HG03097 (cell line): ENCODE measurements around the gene NUP210L.
"Not testable (repeated sequence)": the region's sequence is repeated elsewhere in the genome, so short reads cannot be mapped to it uniquely, and the experiment has no call there.

ENCODE experiments used
- ATAC-seq: cut with Tn5 transposase; IDR thresholded peaks from one replicate; pipeline ENCODE4 v1.9.1; 2021; ENCODE audit not compliant: unreplicated experiment, low FRiP score

NUP210L gene

GRCh38 chr1:154000420-154000819, 154.5 kb downstream of the NUP210L start:
- ATAC-seq, result no peak

GRCh38 chr1:153996882-153997281, 158.0 kb downstream of the NUP210L start:
- ATAC-seq, result not testable (repeated sequence)

GRCh38 chr1:153995640-153996039, 159.2 kb downstream of the NUP210L start:
- ATAC-seq, result no peak

DNA sequence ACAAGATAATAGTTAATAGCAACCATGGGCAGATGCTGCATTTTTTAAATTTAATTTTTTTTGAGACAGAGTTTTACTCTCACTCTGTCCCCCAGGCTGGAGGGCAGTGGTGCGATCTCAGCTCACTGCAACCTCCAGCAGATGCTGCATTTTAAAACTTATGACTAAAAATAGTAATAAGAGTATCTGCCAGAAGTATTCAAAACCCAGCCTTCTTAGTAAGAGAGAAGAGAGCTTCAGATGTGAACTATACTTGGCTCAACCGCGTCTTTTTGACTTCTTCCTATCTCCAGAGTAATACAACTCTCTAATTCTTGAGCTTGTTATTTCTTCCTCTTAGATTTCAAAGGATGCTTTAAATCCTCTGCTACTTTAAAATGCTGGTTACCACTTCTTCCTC, 159.7 kb downstream of the NUP210L start:
- ATAC-seq, result no peak

GRCh38 chr1:153991806-153992205, 163.1 kb downstream of the NUP210L start:
- no peak for ATAC-seq

DNA sequence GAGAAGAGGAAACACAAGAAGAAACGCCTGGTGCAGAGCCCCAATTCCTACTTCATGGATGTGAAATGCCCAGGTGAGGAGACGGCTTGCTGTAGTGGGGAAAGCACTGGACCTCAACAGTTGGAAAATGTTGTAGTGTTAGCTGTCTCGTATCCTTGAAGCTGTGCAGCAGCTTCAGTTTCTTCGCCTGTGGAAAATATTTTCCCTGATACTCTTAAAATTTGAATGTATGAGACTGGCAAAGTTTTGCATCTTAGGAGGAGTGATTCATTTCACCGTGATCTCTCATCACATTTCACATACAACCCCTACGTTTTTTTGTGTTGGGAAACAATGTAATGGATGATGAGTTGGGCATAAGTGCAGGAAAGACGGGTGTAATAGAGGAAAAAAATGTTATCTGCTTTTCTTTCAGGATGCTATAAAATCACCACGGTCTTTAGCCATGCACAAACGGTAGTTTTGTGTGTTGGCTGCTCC, 163.7 kb downstream of the NUP210L start:
- ATAC-seq, result no peak

- ATAC-seq, result peak; percentile 81
These were observed 164.3 kb downstream of the NUP210L start, which contains the start of gene RPS27 for GRCh38 chr1:153990468-153991150. Gene RPS27, plus strand, starts transcription at chr1:153990762. Its CDS starts 35 bp downstream, at chr1:153990797.

GRCh38 chr1:153987621-153988020, 167.3 kb downstream of the NUP210L start:
- no peak for ATAC-seq

DNA sequence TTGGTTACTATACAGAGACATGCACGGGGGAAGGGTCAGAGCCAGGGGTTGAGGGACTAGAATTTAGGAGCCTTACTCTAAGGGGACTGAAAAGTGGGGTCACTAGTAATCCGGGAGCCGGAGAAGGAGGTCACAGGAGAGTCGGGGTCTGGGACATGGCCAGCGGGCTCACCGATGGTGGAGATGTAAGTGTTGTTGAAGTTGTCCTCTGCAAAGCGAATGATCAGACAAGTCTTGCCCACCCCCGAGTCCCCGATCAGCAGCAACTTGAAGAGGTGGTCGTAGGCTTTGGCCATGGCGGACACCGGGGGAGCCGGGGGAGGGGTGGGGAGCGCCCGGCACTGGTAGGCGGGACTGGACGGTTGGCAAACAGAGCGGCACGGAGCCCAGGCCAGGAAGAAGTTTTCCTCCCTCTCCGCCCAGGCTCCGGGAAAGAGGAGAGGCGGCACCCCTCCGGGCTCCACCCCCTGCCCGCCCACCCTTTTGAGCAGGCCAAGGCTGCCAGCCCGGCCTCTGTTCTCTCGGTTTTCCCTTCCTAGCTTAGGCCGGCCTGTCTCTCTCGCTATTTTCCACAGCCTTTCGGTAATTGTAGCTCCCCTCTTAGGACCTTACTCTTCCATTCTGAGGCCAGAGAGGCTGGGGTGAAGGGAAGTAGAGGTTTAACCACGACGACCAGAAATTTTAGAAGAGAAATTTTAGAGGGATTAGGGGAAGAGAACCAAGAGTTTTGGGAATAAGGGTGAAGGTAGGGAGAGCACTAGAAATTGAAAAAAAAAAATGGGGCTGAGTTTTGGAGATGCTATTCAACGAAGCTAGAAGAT, 168.7 kb downstream of the NUP210L start, which contains the start of gene RAB13:
RAB13 (minus strand) TSS at position 399 of the 821 bp plus-strand sequence; CDS start at position 296, 103 bp downstream.
- ATAC-seq, result no peak

GRCh38 chr1:153985341-153985912, 169.4 kb downstream of the NUP210L start:
- no peak for ATAC-seq

DNA sequence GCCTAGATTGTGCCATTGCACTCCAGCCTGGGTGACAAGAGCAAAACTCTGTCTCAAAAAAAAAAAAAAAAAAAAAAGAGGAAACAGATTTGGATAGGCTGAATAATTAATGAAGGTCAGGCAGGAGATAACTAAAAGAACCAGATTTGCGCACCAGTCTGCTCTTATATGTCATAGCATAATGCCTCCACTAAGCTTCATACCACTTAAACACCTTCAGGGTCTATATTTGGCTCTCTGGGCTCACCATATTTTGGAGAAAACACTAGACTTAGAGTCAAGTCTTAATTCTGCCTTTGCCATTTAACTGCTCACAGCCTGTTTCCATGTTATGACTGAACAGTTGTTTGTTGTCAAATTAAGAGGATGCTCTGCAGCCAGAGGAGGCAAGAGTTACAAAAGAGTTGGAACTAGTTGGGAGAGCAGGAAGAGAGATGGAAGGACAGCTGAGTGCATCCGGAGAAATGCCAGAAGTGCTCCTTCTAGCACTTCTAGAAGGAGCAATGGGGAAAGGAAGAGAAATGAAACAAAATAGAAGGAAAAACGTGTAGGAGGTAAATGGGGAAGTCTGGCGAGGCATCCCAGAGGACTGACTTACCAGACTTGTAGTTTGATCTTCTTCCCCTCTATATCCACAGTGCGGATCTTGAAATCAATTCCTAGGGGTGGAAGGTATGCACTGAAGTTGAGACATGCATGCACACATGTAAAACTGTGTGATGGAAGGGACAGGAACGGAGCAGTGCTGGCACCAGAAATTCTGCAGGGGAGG, 170.6 kb downstream of the NUP210L start:
- no peak for ATAC-seq

DNA sequence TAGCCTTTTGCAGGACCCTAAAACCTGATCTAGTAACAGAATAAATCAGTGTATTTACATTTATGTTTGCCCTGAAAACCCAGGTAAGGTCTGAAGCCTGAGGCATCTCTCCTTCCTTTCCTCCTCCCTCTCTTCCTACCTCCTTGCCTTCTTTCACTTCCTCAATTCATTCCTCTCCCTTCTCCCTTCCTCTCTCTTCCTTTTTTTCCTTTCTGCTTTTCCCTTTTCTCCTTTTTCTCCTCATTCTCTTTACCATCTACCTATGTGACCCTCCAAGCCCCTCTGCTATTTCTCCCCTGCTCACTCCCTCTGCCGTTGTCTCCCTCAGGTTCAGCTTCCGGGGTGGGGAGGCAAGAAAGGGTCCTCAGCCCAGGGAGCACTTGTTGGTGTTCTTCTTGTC, 173.1 kb downstream of the NUP210L start:
- not testable (repeated sequence) for ATAC-seq

GRCh38 chr1:153979091-153979490, 175.8 kb downstream of the NUP210L start:
- ATAC-seq, result not testable (repeated sequence)

DNA sequence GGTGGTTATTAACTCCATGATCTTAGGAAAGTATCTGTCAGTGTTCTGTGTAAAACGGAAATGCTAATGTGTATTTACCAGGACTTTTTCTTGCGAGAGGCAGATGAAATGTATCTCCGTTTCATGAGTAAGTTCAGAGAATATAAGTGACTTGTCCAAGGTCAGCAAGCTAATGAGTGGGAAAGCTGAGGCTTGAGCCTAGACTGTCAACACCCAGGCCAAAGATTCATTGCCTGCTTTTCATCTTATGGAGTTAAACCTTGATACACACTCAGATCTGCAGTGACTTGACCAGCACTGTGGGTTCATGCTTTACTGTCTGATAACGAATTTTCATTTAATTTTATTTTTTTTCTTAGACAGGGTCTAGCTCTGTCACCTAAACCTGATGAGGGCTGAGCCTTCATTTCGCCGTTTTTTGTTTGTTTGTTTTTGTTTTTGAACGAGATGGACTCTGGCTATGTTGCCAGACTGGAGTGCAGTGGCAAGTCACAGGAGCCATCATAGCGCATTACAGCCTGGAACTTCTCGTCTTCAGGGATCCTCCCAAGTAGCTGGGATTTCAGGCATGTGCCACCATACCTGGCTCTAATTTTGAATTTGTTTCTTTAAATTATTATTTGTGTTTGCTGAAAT, 176.5 kb downstream of the NUP210L start:
- ATAC-seq, result no peak

- peak; percentile 60 for ATAC-seq
These were observed 177.3 kb downstream of the NUP210L start, which contains the start of gene JTB for GRCh38 chr1:153977250-153978240. Gene JTB, minus strand, starts transcription at chr1:153977674. Its CDS starts 422 bp downstream, at chr1:153977252.

DNA sequence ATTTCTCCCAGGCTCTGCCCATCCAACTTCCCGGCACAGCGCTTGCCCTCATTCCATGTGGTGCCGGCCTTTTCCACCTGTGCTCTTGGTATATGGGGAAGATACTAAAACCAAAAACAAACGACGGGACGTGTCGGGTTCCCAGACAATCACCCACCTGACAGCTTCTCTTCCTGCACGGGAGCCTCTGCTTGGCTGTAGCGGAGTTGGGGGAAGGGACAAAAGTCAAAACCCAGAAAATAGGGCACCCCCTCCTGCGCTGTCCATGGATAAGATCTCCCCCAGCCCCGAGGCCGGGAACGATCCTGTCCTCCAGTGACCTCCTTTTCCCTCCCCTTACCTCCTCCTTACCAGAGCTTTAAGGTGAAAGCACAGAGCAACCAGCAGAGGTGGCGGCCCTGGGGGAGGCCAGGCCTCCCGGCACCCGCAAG, 178.0 kb downstream of the NUP210L start:
- ATAC-seq, result no peak

GRCh38 chr1:153973525-153973924, 181.3 kb downstream of the NUP210L start:
- ATAC-seq, result no peak

GRCh38 chr1:153973071-153973470, 181.8 kb downstream of the NUP210L start:
- no peak for ATAC-seq

DNA sequence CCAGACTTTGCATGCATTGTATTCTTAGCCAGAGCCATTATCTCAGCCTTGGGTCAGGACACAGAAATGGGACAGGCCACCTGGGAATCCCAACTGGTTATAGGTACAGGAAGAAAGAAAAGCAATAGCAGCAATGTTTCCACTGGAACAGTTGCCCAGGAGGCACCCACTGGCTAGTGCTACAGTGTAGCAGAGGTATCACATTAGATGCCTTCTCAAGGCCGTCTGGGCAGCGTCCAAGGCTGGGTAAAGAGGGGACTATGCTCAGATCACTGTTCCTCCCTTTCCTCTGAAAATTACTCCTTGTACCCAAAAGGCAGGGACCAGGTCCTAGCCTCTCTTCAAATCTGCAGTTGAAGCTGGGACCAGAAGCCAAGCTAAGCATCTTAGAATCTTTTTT, 184.5 kb downstream of the NUP210L start:
- ATAC-seq, result no peak
